GM12891 (cell line): Measurements from ENCODE around the gene FOXL2.

Source experiments
- DNase-seq: peaks from one replicate; pipeline ENCODE4 v3.0.0; 2011; ENCODE audit warnings: low spot score; ENCODE audit not compliant: insufficient read length
- FAIRE-seq: peaks from 2 replicates; lab custom pipeline; 2011; peaks lifted over from hg19 to GRCh38; lab: Jason Lieb, UNC
- PAX5 ChIP-seq: IDR thresholded peaks from 2 replicates; pipeline ENCODE4 v1.6.1; 2011; ENCODE audit warnings: low read length, moderate library complexity, mild to moderate bottlenecking; ENCODE audit not compliant: insufficient read depth, severe bottlenecking
- POLR2A ChIP-seq: IDR thresholded peaks from 2 replicates; pipeline ENCODE4 v1.6.1; 2011; ENCODE audit warnings: low read depth, low read length, control low read depth
- POLR2AphosphoS5 ChIP-seq: IDR thresholded peaks from 2 replicates; pipeline ENCODE4 v1.6.1; 2011; ENCODE audit warnings: low read depth, low read length, control low read depth
- POU2F2 ChIP-seq: IDR thresholded peaks from 2 replicates; pipeline ENCODE4 v1.6.1; 2011; ENCODE audit warnings: low read depth, mild to moderate bottlenecking, control low read depth, low read length, moderate library complexity
- SPI1 ChIP-seq: IDR thresholded peaks from 2 replicates; pipeline ENCODE4 v1.6.1; 2011; ENCODE audit warnings: low read depth, low read length, control low read depth
- TAF1 ChIP-seq: IDR thresholded peaks from 2 replicates; pipeline ENCODE4 v1.6.1; 2011; ENCODE audit warnings: low read depth, low read length, control low read depth

FOXL2 gene

GRCh38 chr3:138915503-138916498 lies 31.1 kb downstream of the FOXL2 start:
- no peak for FAIRE-seq
- TF ChIP-seq TAF1, result no peak
- TF ChIP-seq POU2F2, result no peak
- peak; percentile 67 for TF ChIP-seq SPI1
- TF ChIP-seq PAX5, result peak; percentile 30
- peak; percentile 89 for DNase-seq

- FAIRE-seq (no peak), DNase-seq (no peak)
- TF ChIP-seq PAX5 (no peak), POU2F2 (no peak), POLR2AphosphoS5 (no peak), SPI1 (no peak)
Observed at GRCh38 chr3:138914870-138915502, 32.0 kb downstream of the FOXL2 start.

GRCh38 chr3:138913766-138914165 lies 33.2 kb downstream of the FOXL2 start:
- DNase-seq (no peak), FAIRE-seq (no peak)
- TF ChIP-seq POLR2A (no peak), POU2F2 (no peak), PAX5 (no peak), TAF1 (no peak), SPI1 (no peak), POLR2AphosphoS5 (no peak)

- FAIRE-seq (no peak), DNase-seq (no peak)
- TF ChIP-seq TAF1 (no peak), POLR2A (no peak), PAX5 (no peak), SPI1 (no peak), POLR2AphosphoS5 (no peak), POU2F2 (no peak)
Observed at GRCh38 chr3:138912237-138912636, 34.7 kb downstream of the FOXL2 start.

GRCh38 chr3:138911621-138912020 lies 35.3 kb downstream of the FOXL2 start:
- TF ChIP-seq POLR2A (no peak), POLR2AphosphoS5 (no peak), TAF1 (no peak), POU2F2 (no peak), SPI1 (no peak), PAX5 (no peak)
- no peak for FAIRE-seq
- no peak for DNase-seq

- DNase-seq, result no peak
- no peak for TF ChIP-seq POLR2AphosphoS5
- no peak for TF ChIP-seq POLR2A
- TF ChIP-seq TAF1, result no peak
- TF ChIP-seq PAX5, result no peak
- TF ChIP-seq SPI1, result no peak
- no peak for TF ChIP-seq POU2F2
- FAIRE-seq, result no peak
Observed at GRCh38 chr3:138909904-138910303, 37.0 kb downstream of the FOXL2 start.

GRCh38 chr3:138908846-138909245 lies 38.1 kb downstream of the FOXL2 start:
- no peak for TF ChIP-seq PAX5
- TF ChIP-seq POU2F2, result no peak
- TF ChIP-seq POLR2AphosphoS5, result no peak
- DNase-seq (no peak), FAIRE-seq (no peak)

GRCh38 chr3:138907539-138907938 lies 39.4 kb downstream of the FOXL2 start:
- no peak for FAIRE-seq
- DNase-seq, result no peak
- TF ChIP-seq TAF1 (no peak), SPI1 (no peak)

GRCh38 chr3:138902171-138902570 lies 44.8 kb downstream of the FOXL2 start:
- no peak for TF ChIP-seq SPI1
- no peak for TF ChIP-seq POLR2A
- no peak for TF ChIP-seq POLR2AphosphoS5
- TF ChIP-seq POU2F2, result no peak
- no peak for TF ChIP-seq TAF1
- TF ChIP-seq PAX5, result no peak
- FAIRE-seq (no peak), DNase-seq (no peak)

- TF ChIP-seq POLR2AphosphoS5, result no peak
- TF ChIP-seq PAX5, result no peak
- TF ChIP-seq POLR2A, result no peak
- TF ChIP-seq SPI1, result no peak
- TF ChIP-seq TAF1, result no peak
- no peak for TF ChIP-seq POU2F2
- DNase-seq, result no peak
- no peak for FAIRE-seq
Observed at GRCh38 chr3:138901567-138901966, 45.4 kb downstream of the FOXL2 start.
